GM10248 (cell line): ENCODE measurements around the gene TMEM132C.

Source experiments
- CTCF ChIA-PET: fragments of 300-600 bp; sonication (Branson Sonifier 250); formaldehyde crosslinking; extraction: SDS; loops from one replicate; lab custom pipeline; 2021; ENCODE audit warnings: antibody characterized with exemption; lab: Yijun Ruan, JAX
- POLR2A ChIA-PET: fragments of 350-650 bp; sonication (Branson Sonifier 250); formaldehyde crosslinking; extraction: SDS; loops from one replicate; lab custom pipeline; 2020; ENCODE audit warnings: antibody characterized with exemption; lab: Yijun Ruan, JAX
- DNase-seq: peaks from one replicate; pipeline ENCODE4 v3.0.0; 2012; ENCODE audit errors: extremely low spot score
- TF ChIP-seq, protein P1 (sequence below): IDR thresholded peaks from 2 replicates; pipeline ENCODE4 v1.5.1; 2012; ENCODE audit warnings: mild to moderate bottlenecking, low read depth; ENCODE audit errors: extremely low read depth, missing control alignments, control extremely low read depth

The TMEM132C gene

DNA sequence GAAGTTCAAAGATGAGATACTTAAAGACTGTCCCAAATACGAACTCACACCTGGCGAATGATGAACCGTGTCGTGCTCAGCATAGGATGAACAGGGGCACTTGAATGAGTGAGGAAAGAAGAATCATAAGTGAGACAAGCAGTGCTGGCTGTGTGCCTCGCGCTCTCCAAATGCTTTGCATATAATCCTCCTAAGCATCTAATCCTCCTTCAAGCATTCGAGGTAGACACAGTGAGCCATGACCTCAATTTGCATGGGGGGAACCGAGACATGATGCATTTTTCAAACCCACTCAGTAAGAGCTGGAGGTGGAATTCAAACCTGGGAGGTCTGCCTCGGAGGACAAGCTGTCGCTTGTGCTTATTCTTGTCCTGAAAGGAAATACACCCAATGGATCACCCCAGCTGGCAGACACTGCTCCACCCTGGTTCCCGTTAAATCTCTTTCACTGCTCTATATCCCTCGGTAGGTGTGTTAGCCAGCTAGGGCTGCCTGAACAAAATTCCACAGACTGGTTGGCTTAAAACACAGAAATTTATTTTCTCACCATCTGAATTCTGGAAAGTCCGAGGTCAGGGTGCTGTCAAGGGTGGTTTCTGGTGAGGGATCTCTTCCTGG lies 282.7 kb downstream of the TMEM132C start:
- ChIA-PET POLR2A (no interaction called here), CTCF (no interaction called here)

DNA sequence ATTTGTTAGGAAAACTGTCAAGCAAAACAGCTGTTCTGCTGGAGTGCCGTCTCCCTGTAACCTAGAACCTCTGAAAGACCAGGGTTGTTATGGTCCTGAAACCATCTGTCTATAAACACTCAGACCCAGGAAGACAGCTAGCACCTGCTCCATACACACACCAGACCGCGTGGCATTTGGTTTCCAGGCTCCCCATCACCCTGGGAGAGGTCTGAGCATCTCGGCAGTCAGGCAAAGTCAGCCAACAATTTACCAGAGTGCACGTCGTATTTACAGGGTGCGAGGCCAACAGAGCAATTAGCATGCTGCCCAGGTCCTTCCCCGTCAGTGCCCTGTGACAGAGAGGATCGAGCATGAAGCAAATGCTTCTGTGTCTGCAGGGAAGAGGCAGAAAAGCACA lies 284.3 kb downstream of the TMEM132C start:
- TF ChIP-seq, protein P1, sequence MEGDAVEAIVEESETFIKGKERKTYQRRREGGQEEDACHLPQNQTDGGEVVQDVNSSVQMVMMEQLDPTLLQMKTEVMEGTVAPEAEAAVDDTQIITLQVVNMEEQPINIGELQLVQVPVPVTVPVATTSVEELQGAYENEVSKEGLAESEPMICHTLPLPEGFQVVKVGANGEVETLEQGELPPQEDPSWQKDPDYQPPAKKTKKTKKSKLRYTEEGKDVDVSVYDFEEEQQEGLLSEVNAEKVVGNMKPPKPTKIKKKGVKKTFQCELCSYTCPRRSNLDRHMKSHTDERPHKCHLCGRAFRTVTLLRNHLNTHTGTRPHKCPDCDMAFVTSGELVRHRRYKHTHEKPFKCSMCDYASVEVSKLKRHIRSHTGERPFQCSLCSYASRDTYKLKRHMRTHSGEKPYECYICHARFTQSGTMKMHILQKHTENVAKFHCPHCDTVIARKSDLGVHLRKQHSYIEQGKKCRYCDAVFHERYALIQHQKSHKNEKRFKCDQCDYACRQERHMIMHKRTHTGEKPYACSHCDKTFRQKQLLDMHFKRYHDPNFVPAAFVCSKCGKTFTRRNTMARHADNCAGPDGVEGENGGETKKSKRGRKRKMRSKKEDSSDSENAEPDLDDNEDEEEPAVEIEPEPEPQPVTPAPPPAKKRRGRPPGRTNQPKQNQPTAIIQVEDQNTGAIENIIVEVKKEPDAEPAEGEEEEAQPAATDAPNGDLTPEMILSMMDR: no peak
- ChIA-PET CTCF (no interaction called here), POLR2A (no interaction called here)
- no peak for DNase-seq

More for the DNA sequence above, 282.7 kb downstream of the TMEM132C start:
- no peak for DNase-seq
- TF ChIP-seq, protein P1: no peak

DNA sequence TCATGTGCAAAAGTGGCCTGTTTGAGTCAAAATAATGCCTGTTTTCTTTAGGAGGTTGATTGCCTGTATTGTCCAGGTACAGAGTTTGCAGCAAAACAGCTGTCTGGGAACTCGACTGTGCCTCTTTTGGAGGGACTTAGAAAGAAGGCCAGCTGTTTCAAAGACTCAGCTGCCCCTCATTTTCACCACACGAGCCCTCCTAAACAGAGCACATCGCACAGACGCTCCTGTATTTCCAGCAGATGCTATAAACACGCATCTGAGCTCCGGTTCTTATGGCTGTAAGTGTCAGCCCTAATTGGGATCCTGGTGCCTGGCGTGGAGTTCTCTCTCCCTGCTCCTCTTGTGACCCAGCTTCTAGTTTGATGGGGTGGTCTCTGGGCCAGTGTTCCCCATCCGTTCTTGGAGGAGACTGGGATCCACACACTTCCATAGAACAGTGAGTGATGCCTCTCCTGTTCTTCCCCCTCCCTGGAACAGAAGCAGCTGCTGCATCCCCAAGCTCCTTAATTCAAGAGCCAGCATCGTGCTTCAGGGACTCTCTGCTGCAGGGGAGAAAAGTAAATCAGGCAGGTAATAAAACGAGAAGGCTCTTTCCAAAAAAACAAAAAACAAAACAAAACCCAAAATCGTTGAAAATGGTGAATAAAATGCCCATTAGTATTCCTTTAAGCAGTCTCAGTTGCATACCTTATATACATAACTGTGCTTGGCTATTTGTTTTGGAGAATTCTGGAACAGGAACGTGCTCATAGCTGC lies 287.8 kb downstream of the TMEM132C start:
- TF ChIP-seq, protein P1: no peak
- ChIA-PET POLR2A (no interaction called here), CTCF (no interaction called here)
- no peak for DNase-seq

DNA sequence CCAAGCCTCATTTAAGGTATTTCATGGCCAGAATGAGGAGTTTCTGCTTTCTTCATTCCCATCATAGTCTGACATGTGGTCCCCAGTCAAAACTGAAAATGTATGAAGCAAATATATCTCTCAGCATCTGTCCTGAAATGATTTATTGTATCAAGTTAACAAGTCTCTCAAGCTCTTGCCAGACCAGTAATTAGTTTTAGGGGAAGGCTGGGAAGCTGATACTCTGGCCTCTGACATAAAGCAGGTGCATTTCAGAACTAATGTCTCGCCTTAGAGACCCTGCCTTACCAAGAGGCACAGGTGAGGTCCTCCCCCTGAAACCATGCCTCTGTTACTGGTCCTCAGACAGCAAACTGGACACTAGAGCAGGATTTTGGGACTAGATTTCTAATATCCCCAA lies 290.3 kb downstream of the TMEM132C start:
- no peak for DNase-seq
- TF ChIP-seq, protein P1: no peak
- ChIA-PET CTCF (no interaction called here), POLR2A (no interaction called here)

DNA sequence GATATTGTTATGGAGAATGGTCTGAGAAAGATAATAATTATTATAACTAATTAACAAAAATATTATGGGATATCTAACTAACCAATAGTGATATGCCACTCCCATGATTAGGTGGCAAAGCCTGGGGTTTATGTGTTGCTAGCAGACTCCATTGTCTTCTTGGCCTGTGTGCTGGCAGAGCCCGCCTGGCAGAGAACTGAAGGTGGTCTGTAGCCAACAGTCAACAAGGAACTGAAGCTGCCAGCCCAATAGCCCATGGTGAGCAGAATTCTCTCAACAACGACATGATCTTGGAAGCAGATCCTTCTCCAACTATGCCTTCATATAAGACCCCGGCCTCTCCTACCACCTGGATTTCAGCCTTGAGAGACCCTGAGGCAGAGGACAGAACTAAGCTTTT lies 298.0 kb downstream of the TMEM132C start:
- ChIA-PET POLR2A (no interaction called here), CTCF (no interaction called here)
- no peak for DNase-seq
- TF ChIP-seq, protein P1: no peak

DNA sequence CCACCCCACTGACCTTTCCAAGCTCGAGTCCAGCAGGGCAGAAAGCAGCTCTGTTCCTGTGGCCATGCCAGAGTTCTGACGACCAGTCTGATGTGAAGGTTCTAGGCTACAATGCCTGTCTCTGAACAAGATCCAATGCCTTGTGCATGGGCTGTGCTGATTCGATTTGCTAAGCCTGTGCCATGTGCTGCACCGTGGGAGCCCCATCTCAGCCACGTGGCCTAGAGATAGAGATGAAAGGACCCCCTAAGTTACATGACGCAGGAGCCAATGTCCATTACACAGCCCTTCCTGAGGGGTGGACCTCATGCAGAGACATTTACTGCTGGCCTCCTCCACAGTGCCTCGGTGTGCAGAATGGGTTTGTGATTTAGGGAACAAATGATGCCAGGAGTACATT lies 300.8 kb downstream of the TMEM132C start:
- ChIA-PET CTCF (no interaction called here), POLR2A (no interaction called here)
- DNase-seq: no peak
- TF ChIP-seq, protein P1: no peak
